HG03135 (cell line): Measurements from ENCODE around the gene HEBP1.

Source experiments
- ATAC-seq: cut with Tn5 transposase; IDR thresholded peaks from one replicate; pipeline ENCODE4 v1.9.1; 2021; ENCODE audit warnings: mild to moderate bottlenecking, moderate library complexity; ENCODE audit not compliant: unreplicated experiment

The HEBP1 gene

DNA sequence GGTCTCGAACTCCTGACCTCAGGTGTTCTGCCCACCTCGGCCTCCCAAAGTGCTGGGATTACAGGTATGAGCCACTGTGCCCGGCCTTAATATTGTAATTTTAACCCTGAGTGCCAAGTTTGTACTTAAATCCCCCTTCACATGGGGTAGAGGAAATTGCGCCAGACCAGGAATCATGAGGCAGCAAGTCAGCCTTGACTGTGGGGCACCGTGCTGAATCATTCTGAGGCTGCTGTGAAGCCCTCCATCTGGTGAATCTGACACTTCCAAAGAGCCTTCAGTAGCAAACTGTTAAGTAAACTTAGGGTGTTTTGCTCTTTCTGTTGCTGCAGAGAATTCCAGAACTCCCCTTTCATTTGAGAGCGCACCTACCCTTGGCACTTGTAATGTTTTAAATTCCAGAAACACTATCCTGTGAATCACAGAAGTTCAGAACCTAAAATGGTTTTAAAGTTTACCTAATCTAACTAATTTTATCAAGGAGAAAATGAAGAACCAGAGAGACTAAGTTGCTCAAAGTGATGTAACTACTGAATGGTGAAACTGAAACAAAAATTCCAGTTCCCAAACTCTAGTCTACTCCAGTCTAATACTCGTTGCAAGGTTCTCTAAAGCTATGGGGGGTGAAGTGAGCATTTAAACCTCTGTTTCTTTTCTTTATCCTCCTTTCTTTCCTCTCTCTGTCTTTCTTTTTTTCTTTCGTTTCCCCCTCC lies 7.5 kb downstream of the HEBP1 start:
- ATAC-seq, result no peak

DNA sequence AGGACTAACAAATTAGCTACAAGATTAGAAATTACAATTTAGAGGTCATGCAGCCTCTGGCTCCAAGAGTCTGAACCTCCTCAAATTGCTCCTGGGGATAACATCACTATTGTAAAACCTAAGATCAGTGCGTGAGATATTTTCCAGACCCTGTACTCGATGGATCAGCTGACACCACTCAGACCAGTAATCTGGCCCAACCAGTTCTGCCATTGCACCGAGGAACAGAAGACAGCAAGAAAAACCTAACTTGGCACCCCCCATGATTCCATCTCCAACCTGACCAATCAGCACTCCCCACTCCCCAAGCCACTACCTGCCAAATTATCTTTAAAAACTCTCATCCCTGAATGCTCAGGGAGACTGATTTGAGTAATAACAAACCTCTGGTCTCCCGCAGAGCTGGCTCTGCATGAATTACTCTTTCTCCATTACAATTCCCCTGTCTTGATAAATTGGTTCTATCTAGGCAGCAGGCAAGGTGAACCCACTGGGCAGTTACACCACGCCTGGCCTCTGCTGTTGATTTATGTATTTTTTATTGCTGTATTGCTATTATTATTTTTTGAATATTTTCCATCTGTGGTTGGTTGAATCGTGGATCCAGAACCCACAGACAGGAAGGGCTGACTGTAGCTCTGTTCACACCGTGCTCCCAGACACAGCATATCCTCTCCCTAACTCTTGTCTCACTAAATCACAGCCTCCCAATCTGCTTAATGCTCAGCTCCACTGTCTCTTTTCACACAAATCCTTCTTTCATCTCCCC lies 9.2 kb downstream of the HEBP1 start:
- ATAC-seq, result no peak

DNA sequence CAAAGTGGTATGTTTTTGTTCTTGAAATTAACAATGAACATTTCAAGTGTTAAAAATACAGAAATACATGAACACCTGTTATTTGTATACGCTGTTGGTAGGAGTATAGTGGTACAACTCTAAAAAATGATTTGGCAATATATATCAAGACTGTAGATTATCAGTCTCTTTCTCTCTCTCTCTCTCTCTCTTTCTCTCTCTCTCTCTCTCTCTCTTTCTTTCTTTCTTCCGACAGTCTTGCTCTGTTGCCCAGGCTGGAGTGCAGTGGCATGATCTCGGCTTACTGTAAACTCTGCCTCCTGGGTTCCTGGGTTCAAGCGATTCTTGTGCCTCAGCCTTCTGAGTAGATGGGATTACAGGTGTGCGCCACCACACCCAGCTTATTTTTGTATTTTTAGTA lies 12.6 kb downstream of the HEBP1 start:
- no peak for ATAC-seq

DNA sequence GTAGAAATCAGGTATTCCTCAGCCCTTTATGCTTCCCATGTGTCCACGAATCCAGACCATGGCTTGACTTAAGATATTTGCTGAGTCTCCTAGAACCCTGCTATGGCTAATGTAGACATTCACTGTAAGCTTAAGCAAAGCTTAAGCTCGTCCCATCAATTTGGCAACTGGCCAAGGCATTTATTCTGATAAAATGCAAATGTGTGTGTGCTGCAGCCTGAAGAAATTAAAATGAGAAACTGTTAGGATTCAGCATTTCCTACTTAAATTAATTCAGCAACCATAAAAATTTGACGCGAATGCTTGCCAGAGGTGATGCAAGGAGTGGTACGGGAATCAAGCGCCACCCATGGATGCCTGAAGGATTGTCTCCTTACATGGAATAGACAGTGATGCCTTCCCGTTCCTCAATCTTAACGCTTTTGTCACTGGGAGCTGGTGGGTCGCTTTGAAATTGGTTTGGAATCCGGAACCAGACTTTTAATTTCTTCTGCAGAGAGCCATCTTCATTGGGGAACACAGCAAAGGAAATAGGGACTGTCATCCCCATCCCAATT lies 13.2 kb downstream of the HEBP1 start:
- no peak for ATAC-seq

DNA sequence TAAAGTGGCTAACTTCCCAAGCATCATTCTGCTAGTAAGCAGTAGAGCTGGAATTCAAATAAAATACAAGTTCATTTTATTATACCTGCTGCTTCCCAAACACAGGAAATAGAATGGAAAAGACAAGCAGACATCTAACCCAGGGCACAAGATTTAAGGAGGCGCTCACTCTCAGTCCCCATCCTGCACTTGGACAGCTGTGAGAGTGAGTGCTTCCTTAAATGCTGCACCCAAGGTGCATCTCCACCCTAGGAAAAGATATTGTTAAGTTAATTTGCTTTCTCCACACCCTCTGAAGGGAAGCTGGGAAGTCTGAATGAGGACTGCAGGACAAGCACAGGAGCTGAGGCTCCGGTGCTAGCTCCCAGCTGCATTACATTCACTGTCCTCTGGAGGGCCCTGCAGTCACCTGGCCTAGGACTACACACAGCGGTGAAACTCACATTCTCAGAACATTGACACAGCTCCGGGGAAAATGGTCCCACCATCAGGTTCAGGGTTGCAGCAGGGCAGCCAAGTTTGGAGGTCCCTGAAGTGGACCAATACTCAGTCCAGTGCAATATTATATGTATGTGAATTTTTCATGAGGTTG lies 14.2 kb downstream of the HEBP1 start:
- ATAC-seq, result no peak

DNA sequence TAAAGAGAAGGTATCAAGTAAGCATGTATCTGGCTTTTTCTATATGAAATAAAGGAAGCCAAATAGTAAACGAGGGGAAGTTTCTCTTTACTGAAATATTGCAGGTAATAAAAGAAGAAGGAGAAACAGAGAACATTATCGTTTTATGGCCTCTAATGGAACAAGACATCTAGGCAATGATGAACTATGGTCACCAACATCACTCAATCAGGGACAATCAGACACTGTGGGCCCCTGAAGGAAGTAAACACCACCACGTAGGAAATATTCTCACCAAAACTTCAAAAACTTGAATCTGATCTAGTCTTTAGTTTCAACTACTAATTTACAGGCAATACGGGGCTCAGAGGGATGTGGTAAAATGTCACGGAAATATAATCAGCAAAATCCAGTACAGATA lies 15.9 kb downstream of the HEBP1 start:
- no peak for ATAC-seq

DNA sequence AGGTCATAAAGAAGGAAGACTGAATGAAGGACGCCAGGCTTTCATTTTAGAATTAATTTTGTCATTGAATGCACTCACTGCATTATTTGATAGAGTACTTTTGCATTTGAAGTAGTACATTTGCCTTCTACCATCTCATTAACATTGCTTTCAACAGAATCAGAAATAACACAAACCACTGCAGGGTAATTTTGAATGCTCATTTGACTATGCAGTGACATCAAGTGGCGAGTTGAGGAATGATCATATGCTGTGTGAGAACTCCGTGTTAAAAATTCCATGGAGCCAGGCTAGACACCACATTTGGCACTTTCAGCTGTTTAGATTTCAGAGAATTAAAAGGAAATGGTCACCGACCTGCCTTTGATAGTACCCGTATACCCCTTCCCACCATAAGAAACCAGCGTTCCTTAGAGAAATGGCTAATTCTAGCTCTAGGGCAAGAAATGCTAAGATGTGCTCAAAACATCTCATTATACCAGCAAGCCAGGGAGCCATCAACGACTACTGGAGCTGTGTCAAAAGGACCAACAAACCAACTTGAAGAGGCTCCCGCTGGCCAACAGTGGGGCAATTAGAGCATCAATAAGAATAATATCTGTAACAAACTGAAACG lies 16.5 kb downstream of the HEBP1 start:
- ATAC-seq, result no peak

DNA sequence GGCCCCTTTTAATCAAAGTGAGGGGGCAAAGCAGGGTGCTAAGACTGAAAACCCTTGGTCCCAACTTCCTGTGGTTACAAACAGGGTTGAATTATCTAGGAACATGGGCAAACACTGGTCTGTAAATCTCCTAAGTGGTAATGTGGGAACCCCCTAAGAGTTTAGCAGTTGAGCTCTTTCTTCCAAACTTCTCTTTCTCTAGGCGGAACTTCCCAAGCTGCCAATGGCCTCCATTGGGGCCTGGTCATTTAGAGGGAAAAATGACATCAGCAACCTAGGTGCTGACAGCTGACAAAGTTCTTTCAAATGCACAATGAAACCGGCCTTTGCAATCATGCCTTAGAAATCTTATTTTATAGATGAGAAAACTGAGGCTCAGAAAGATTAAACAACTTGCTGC lies 17.7 kb downstream of the HEBP1 start:
- ATAC-seq, result no peak

DNA sequence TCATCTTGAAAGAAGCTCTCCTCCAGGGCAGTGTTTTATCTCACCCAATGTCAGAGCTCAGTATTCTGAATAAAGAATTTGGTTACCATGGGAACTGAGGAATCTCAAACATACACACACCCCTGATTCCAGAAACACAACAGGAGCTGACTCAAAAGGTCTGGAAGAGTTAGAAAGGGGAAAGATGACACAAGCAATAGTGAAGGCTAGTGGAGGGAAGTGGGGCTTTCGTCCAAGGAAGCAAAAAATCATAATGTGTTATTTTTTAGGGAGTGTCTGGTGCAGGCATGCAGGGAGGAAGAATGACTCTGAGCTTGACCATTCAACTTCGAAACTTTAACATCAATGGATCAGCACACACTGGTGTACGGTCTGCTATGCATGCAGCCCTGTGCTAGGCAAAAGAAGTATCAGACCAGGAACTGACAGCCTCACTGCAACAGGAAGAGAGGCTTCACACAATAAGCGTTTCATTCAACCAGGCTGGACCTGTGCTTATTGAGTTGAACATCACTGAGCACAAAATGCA lies 20.3 kb downstream of the HEBP1 start:
- no peak for ATAC-seq

DNA sequence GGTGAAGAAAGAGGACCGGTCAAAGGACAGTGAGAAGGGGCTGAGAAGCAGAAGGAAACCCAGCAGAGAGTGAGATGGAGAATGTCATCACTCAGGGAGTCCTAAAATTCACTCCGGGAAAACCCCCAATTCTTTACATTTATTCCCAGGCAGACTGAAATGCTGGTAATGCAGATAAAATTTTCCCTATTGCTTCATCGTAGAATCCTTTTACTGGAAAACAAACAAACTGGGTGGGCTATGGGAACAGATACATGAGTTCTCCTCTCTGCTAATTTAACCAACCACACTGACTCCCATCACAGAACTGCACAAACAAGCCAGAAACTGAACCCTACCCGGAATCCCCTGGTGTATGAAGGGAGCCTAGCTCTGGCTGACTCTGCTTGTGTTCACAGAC lies 20.9 kb downstream of the HEBP1 start:
- no peak for ATAC-seq

DNA sequence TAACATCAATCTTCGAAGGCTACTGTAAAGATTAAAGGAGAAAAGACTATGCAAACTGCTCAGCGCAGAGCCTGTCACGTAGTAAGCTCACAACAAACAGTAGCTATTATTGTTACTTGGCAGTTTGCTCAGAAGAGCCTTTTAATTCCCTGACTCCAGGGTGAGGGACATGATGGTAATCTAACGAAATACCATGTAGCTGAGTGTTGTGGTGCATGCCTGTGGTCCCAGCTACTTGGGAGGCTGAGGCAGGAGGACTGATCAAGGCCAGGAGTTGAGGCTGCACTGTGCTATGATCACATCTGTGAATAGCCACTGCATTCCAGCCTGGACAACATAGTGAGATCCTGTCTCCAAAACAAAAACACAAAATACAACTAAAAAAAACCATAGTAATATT lies 22.8 kb downstream of the HEBP1 start:
- no peak for ATAC-seq

DNA sequence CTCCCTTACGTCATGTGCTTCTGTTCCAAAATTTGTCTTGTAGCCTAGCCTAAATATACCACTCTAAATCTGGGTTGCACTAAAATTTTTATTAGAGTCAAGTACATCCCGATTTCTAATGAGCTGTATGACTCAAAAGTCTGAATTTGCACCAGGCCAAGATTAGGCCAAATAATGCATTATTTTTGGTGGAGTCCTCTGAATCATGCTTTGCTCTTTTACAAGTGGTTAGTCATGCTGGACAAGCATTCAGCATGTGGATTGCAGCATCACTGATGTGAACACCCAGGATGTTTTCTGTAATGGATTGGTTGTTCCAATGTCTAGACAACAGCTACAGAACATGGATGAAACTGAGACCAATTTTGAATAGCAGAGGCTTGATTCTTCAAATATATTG lies 23.7 kb downstream of the HEBP1 start:
- no peak for ATAC-seq

DNA sequence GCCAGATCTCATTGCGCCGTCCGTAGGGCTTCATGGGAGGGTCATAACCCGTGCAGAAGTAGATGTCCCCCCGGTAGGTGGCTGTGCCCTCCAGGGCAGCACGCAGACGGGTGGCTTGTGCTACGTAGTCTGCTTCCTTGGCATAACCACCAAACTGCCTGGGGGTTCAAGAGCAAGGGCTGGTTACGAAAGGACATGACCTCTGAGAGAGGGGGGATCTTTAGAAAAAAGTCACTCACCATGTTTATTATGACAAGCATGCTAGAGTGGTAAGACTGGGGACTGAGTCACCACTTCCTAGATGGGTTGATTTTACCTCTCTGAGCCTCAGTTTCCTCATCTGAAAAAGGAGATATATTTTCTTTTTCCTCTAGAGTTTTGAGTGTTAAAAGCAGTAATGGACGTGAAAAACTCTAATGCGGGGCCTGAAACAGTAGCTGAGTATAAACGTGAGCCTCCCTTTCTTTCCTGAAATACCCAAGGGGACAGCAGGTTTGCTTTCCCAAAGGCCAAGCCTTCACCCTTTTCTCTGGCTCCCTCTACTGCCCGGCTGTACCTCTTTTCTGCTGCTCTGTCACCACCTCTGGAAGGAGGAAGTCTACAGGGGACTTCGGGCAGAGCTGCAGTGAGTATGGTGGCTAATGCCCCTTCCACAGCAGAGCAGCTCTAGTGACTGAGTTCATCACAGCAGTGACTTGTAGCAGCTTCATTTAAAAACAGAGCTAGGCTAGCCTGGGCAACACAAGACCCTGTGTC lies 24.6 kb downstream of the HEBP1 start:
- ATAC-seq, result no peak

DNA sequence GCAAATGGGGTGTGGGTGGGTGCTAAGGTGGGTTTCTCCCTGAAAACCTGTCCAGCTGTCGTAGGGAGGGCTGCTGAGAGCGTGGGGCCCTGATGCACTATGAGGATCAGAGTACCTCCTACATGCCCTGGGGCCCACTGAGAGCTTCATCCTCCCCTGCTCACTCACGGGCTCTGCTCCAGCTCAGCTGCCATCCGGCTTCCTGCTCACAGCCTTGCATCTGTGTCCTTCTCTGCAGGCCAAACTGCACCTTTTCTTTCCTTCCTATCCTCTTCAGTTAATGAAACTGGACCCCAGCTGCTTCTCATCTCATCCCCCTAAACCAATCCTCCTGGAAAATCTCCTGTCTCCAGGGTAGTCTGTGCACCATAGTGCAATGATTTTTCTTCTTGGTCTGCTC lies 25.9 kb downstream of the HEBP1 start:
- no peak for ATAC-seq

DNA sequence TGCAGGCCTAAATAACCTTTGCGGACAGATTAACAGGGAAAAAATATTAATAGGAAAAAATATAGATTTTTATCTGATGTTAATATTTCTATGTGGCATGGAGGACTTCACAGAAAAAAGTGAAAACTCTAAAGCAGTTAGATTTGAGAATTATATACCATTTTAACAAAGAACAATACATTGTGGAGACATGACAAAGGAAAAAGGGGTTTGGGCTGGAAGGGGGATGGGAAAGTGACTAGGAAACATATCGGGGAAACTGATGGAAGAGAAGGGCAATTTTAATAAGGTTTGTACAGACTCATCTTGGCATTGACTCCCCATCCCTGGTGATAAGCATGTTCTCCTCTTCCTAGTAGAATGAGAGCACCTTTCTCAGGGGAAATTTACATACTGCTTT lies 27.0 kb downstream of the HEBP1 start:
- no peak for ATAC-seq

DNA sequence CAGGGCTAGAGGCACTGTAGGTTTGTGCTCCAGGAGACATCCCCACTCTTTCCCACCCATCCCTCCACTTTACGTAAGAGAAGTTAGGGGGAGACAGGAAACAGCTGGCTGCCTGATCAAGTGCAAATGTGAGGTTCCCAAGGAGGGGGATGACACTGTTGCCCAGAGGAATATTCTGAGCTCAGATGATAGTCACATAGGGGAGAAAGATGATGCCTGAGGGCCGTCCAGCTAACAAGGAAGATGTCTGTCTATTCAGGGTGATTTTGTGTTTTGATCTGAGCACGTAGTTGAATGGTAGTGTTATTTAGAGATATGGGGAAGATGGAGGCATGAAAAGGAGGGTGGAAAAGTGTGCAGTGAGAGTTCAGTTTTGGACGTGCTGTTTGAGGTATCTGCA lies 34.2 kb downstream of the HEBP1 start:
- no peak for ATAC-seq

DNA sequence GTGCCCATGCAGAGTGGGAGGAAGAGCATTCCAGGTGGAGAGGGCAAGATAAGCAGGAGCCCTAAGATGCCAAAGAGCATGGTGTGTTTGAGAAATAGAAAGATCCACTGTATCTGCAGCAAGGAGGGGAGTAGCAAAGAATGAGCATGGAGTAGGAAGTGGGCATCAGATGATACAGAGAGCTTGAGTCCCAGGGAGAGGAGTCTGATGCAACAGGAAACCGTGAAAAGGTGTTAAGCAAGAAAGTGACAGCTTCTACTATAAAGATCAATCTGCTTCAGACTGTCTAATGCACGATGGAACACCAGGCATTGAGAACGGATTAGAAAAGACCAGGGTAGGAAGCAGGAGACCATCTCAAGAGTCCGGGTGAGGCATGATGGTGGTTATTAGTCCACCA lies 35.8 kb downstream of the HEBP1 start:
- ATAC-seq, result no peak

DNA sequence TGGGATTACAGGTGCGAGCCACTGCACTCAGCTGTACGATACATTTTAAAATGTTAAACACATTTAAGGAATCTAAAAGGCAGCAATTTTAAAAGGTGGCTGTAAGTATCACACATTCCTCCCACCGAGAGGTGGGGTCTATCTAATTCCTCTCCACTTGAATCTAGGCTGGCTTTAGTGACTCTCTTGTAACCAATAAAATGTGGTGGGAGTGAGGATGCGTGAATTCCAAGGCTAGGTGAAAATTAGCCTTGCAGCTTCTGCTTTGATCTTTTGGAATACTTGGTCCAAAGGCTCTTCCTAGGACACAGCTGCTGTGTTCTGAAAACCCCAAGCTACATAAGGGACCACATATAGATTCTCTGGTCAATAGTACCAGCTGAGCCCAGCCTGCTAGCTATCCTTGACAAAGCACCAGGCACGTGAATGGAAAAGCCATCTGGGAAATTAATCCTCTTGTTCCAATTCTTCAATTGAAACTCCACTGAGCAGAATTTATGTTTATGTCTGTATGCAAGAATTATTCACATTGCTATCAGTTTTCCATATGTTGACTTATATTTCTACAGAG lies 39.3 kb downstream of the HEBP1 start:
- no peak for ATAC-seq

DNA sequence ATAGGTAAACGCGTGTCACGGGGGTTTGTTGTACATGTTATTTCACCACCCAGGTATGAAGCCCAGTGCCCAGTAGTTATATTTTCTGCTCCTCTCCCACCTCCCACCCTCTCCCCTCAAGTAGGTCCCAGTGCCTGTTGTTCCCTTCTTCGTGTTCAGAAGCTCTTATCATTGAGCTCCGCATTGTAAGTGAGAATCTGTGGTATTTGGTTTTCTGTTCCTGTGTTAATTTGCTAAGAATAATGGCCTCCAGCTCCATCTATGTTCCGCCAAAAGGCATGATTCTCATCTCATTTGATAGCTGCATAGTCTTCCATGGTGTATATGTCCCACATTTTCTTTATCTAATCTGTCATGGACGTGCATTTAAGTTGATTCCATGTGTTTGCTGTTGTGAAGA lies 41.2 kb downstream of the HEBP1 start:
- no peak for ATAC-seq
